HG02588 (cell line): ENCODE data around the gene PRDM16.
"Not testable (repeated sequence)": the region's sequence is repeated elsewhere in the genome, so short reads cannot be mapped to it uniquely, and the experiment has no call there.

ENCODE experiments used
- ATAC-seq: cut with Tn5 transposase; IDR thresholded peaks from one replicate; pipeline ENCODE4 v1.9.1; 2021; ENCODE audit warnings: mild to moderate bottlenecking, moderate library complexity; ENCODE audit not compliant: unreplicated experiment

The PRDM16 gene

GRCh38 chr1:3159121-3159520 lies 90.1 kb downstream of the PRDM16 start:
- ATAC-seq, result no peak

DNA sequence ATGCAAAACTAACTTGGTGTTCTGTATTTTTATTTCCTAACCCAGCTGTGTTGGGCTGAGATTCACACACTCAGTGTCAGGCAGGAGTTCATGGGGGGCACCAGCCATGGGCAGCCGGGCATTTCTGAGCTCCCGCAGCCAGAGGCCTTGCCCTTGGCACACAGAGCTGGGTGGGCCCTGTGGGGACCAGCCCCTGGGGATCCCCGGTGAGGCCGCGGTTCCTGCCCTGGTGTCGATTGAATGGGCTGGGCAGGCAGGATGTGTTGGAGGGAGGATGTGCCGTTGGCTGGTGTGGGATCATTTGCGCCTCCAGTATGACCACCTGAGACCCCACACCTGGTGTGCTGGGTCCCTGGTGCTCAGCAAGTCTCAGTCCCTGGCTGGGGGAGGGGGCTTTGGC lies 91.0 kb downstream of the PRDM16 start:
- ATAC-seq, result no peak

- ATAC-seq, result no peak
These were observed 91.7 kb downstream of the PRDM16 start for GRCh38 chr1:3160647-3161145.

- no peak for ATAC-seq
These were observed 92.3 kb downstream of the PRDM16 start for GRCh38 chr1:3161176-3161840.

- ATAC-seq, result no peak
These were observed 93.4 kb downstream of the PRDM16 start for GRCh38 chr1:3162322-3162882.

DNA sequence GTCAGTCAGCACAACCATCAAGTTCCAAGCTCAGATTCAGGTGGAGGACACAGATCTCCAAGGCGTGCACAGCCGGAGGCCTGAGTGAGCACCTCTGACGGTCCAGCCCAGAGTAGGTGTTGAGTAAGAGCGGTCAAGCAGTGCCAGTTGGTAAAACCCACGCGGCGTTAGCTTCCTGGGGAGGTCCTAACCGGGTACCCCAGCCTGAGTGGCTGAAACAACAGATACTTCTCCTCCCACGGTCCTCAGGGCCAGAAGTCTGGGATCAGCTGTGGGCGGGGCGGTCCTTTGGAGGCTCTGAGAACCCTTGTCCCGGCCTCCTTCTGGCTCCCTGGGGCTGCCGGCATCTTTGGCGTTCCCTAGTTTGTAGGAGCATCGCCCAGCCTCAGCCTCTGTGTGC lies 94.4 kb downstream of the PRDM16 start:
- ATAC-seq, result no peak

GRCh38 chr1:3164671-3165070 lies 95.7 kb downstream of the PRDM16 start:
- no peak for ATAC-seq

GRCh38 chr1:3165189-3165588 lies 96.2 kb downstream of the PRDM16 start:
- not testable (repeated sequence) for ATAC-seq

DNA sequence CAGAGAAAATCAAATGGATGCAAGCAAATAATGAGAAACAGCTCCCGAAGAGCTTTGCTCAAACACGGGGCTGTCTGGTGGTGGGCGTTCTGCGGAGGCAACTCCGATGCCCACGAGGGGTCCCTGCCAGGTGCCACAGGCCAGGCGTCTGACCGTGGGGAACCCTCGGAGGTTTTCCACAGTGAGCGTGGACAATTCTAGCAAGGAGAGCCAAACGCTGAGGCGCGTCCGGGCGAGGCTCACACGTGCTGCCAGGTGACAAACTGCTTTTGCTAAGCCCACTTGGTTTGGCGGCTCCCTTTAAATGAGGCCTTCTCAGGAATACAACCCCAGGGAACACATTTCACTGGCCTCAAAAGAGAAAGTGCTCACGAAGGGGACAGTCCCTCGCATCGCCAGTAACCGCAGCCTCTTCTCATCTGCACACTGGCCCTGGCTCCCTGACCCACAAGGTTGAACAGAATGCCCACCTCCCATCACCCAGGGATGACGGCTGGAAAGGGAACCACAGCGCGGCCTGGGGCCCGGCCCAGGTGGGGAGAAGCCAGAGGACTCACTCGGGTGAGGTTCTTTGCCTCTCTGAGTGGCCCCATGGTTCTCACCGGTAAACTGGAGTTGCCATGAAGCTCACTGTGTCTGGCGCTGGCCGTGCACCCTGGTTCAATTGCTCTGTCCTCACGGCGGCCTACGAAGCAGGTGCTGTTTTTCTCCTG lies 97.4 kb downstream of the PRDM16 start:
- ATAC-seq, result no peak

DNA sequence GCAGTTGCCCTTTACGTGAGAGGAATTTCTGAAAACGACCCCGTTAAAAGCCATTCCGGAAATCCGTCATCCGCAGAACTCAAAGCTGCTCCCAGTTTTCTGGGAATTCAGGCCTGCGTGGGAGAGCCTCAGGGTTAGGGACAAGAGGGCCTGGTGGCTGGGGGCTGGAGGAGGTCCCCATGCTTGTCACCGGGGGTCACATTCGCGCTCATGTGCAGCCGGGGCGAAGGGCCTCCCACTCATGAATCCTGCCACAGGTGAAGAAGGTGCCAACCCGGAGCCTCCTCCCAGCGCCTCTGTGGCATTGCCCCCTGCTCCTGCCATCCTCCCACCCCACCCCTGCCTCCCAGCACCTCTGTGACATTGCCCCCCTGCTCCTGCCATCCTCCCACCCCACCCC lies 98.3 kb downstream of the PRDM16 start:
- ATAC-seq, result no peak

DNA sequence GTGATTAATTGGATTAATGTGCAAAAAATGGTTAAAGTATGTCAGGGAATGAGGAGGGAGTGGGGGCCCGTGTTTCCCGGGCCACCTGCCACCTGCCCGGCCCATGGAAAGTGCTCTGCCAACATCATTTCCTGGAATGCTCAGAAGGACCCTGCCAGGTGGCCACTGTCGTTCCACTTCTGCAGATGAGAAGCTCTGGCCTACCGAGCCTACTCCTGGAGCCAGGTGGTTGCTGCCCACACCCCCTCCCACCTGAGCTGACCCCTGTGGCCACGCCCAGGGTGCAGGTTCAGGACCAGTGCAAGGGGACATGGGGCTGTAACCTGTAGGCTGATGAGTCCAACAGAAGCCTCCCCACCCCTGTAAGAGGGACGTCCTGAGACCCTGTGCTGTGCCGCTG lies 99.7 kb downstream of the PRDM16 start:
- no peak for ATAC-seq

DNA sequence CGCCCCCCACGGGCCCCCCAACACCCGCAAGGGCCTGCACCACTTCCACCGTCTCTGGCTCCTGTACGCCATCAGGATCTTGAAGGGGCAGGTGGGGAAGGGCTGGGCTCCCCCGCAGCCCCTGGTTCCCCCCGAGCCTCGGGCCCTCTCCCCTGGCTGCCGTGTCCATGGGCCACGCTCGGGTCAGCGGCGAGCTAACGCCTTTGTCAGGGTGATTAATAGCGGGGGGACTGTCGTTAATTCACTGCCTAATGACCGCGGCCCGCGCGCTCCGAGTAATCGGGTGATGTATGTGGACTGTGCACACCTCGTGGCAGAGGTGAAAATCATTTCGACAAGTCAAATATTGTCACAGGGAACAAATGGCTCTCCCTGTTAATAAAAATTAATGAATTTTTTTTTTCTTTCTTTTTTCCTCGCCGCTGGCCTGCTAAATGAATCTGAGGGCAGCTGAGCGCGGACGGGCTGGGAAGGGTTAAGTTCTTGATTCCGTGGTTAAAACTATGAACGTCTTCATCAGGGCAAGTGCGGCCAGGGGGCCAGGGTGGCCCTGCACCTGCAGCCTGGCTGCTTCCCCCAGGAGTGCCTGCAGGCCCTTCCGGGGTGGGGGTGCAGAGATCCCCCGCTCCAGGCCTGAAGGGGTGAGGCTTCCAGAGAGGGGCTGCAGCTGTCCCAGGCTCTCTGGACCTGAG lies 100.8 kb downstream of the PRDM16 start:
- no peak for ATAC-seq

DNA sequence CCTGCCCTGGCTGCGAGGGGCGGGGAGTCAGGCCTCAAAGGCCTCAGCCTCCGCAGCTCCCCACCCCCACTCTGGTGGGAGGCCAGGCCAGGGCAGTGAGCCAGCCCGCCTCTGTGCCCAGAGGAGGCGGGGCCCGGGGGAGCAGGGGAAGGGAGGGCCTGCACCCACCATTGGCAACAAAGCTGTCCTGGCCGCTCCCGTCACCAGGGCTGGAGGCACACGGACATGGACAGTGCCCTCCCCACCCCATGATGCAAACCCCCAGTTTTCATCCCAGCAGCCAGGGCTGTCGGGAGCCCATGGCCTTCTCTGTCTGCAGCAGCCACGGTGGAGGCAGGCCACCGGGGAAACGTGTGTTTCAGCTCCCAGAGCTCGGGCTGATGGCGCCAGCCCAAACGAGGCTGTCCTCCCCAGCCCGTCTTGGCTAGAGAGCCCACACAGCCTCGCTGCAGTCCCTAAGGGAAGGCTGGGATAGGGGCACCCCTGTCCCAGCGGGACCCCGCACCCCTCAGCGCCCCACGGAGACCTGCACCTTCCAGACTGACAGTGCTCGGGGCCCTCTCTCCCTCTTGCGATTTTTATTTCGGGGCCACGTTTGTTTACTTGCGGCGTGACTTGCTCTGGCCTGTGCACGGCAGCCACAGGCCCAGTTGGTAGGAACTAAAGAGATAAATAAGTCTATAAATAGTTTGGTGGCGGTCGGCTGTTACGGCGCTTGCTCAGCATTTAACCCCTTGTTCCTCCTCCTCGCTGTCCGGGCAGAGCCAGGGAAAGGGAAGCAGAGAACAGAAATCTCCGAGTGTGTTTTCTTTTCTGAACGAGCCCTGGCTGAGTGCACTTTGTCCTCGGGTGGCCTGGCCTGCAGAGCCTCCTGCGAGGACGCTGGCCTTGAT lies 101.8 kb downstream of the PRDM16 start:
- no peak for ATAC-seq

GRCh38 chr1:3171761-3172160 lies 102.8 kb downstream of the PRDM16 start:
- ATAC-seq, result no peak

DNA sequence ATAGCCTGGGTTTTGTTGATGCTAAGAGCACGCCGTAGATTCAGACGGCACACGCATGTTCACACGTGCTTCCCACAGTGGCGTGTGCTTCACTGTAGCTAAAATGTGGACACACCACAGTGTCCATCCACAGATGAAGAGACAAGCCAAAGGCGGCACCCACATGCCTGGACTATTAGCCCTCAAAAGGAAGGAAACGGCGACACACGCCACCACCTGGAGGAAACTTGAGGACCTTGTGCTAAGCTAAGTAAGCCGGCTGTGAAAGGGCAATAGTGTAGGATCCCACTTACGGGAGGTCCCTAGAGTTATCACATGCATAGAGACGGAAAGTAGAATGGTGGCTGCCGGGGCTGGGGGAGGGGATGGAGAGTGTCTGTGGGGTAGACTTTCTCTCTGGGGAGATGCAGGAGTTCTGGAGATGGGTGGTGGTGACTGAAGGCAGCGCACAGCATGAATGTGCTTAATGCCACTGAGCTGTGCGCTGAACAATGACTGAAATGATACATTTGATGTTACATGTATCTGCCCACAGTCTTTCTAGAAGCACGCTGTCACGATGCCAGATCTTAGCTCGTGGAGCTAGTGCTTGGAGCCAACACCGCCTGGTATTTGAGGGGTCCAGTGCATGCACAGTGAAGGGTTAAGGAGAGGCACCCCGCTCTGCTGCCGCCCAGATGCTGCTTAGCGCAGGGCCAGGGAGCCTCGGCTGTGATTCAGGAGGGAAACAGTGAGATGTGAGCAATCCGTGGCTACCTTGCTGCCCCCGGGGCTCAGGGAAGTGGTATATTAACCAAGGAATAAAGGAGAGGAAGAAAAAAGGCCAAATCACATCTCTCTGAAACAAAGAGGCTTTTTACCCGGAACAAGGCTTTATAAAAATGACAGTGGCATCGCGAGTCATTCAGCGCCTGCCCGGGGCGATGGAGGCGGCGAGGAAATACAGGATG lies 103.7 kb downstream of the PRDM16 start:
- ATAC-seq, result no peak

DNA sequence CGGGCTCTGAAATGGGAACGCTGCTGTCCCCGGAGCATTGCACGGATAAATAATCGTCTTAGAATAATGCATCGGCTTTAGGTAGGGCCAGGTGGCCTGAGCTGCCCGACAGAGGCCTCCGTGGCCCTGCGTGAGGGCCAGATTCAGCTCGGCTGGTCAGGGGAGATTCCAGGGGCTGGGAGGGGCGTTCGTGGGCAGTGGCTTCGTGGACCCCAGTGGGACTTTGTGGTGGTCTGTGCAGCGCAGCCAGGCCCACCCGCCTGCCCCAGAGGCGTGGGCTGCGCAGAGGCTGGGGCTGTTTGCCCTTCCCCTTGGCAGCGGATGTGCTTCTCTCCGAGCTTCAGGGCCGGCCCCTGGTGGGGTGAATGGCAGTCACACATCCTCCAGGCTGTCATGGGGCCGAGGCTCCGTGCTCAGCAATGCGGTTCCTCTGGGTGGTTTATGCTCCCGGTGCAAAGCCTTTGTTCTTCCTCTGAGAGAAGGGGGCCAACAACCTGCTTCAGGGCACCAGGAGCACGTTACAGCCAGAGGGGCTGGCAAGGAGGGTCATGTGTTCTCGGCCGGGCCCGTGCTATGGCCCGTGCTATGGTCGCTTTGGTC lies 104.5 kb downstream of the PRDM16 start:
- no peak for ATAC-seq

GRCh38 chr1:3174487-3175247 lies 105.7 kb downstream of the PRDM16 start:
- ATAC-seq, result no peak

- no peak for ATAC-seq
These were observed 106.5 kb downstream of the PRDM16 start for GRCh38 chr1:3175486-3175885.
